C4-2B (cell line): Measurements from ENCODE around the gene PKM.

Source experiments
- ZFX ChIP-seq: fragments of 450-650 bp; IDR thresholded peaks from 2 replicates; pipeline ENCODE4 v1.6.1; 2017
- TF ChIP-seq, protein P1 (sequence below): fragments of 450-650 bp; conservative IDR thresholded peaks from 2 replicates; pipeline ENCODE4 v1.5.1; 2017; ENCODE audit warnings: mild to moderate bottlenecking

DNA sequence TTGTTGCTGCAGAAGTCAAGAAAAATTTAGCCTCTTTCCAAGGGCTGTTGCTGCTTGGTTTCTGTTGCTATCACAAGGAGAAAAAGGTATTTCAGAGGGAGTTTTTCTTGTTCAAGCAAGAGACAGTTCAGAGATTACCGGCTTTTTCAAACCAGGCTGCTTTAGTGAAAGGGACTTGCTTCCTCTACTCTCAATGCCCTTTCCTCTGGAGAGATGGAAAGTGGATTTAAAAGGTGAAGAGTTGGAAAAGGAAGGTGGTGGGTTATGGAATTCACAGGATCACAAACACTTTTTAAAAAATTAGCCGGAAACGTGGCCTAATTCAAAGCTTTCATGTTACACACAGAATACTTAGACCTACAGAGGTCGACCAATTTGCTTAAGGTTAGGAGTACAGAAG, 40.2 kb upstream of the PKM start:
- TF ChIP-seq ZFX: no peak
- TF ChIP-seq, protein P1, sequence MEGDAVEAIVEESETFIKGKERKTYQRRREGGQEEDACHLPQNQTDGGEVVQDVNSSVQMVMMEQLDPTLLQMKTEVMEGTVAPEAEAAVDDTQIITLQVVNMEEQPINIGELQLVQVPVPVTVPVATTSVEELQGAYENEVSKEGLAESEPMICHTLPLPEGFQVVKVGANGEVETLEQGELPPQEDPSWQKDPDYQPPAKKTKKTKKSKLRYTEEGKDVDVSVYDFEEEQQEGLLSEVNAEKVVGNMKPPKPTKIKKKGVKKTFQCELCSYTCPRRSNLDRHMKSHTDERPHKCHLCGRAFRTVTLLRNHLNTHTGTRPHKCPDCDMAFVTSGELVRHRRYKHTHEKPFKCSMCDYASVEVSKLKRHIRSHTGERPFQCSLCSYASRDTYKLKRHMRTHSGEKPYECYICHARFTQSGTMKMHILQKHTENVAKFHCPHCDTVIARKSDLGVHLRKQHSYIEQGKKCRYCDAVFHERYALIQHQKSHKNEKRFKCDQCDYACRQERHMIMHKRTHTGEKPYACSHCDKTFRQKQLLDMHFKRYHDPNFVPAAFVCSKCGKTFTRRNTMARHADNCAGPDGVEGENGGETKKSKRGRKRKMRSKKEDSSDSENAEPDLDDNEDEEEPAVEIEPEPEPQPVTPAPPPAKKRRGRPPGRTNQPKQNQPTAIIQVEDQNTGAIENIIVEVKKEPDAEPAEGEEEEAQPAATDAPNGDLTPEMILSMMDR: no peak
